OCI-LY1 (cell line): ENCODE results near the gene WNT9A.

Experiments used
- H2AFZ ChIP-seq: fragments of 200-600 bp; sonication (generic), shearing (Covaris generic); 2 replicates; pipeline ENCODE4 v1.6.0; 2014; ENCODE audit warnings: antibody characterized with exemption, mild to moderate bottlenecking, low read length
- H3F3A ChIP-seq: fragments of 200-600 bp; sonication (generic), shearing (Covaris generic); 2 replicates; pipeline ENCODE4 v1.6.0; 2014; ENCODE audit warnings: mild to moderate bottlenecking, antibody characterized with exemption, low read length, moderate library complexity; ENCODE audit not compliant: insufficient read depth
- H3K27ac ChIP-seq: fragments of 200-600 bp; sonication (generic); 2 replicates; pipeline ENCODE4 v1.5.1; 2014; ENCODE audit warnings: low read length, mixed run types, mild to moderate bottlenecking, low read depth; ENCODE audit not compliant: poor library complexity, severe bottlenecking
- H3K27me3 ChIP-seq: fragments of 200-600 bp; sonication (generic); 2 replicates; pipeline ENCODE4 v1.6.0; 2014; ENCODE audit warnings: antibody characterized with exemption, mild to moderate bottlenecking, low read length, moderate library complexity; ENCODE audit not compliant: insufficient read depth
- H3K36me3 ChIP-seq: fragments of 200-600 bp; sonication (generic); 2 replicates; pipeline ENCODE4 v1.6.1; 2014; ENCODE audit warnings: mild to moderate bottlenecking, antibody characterized with exemption, low read length, moderate library complexity, mixed read lengths; ENCODE audit not compliant: insufficient read depth
- H3K4me1 ChIP-seq: fragments of 200-600 bp; sonication (generic); 2 replicates; pipeline ENCODE4 v1.5.1; 2014; ENCODE audit warnings: mild to moderate bottlenecking, low read length, moderate library complexity; ENCODE audit not compliant: insufficient read depth, severe bottlenecking
- H3K4me2 ChIP-seq: fragments of 200-600 bp; sonication (generic), shearing (Covaris generic); 2 replicates; pipeline ENCODE4 v1.6.1; 2014; ENCODE audit warnings: low read length
- H3K4me3 ChIP-seq: fragments of 200-600 bp; sonication (generic); 2 replicates; pipeline ENCODE4 v1.5.1; 2014; ENCODE audit warnings: low read length, low read depth, mild to moderate bottlenecking, mixed read lengths; ENCODE audit not compliant: poor library complexity, severe bottlenecking
- H3K79me2 ChIP-seq: fragments of 200-600 bp; shearing (Covaris generic); 2 replicates; pipeline ENCODE4 v1.6.1; 2016; ENCODE audit warnings: mixed run types, low read length, mixed read lengths; ENCODE audit not compliant: insufficient read depth
- H3K9ac ChIP-seq: fragments of 200-600 bp; sonication (generic), shearing (Covaris generic); 2 replicates; pipeline ENCODE4 v1.6.1; 2014; ENCODE audit warnings: mild to moderate bottlenecking, low read length, mixed read lengths
- H3K9me2 ChIP-seq: fragments of 200-600 bp; sonication (generic), shearing (Covaris generic); 2 replicates; pipeline ENCODE4 v1.6.1; 2014; ENCODE audit warnings: low read depth, mild to moderate bottlenecking, low read length, mixed read lengths
- H3K9me3 ChIP-seq: fragments of 200-600 bp; shearing (Covaris generic); 2 replicates; pipeline ENCODE4 v1.6.1; 2014; ENCODE audit warnings: low read length, mixed read lengths
- H4K20me1 ChIP-seq: fragments of 200-600 bp; sonication (generic), shearing (Covaris generic); 2 replicates; pipeline ENCODE4 v1.6.0; 2016; ENCODE audit warnings: mild to moderate bottlenecking, low read length; ENCODE audit not compliant: insufficient read depth
- CTCF ChIP-seq: fragments of 200-600 bp; sonication (generic), shearing (Covaris generic); IDR thresholded peaks from 2 replicates; pipeline ENCODE4 v1.5.1; 2017; ENCODE audit warnings: mild to moderate bottlenecking, antibody characterized with exemption, low read length, moderate library complexity, mixed read lengths
- EZH2 ChIP-seq: fragments of 200-600 bp; sonication (generic), shearing (Covaris generic); IDR thresholded peaks from 2 replicates; pipeline ENCODE4 v1.8.0; 2017; ENCODE audit warnings: borderline replicate concordance, mixed run types, mild to moderate bottlenecking, antibody characterized with exemption, low read length, moderate library complexity, mixed read lengths

WNT9A gene

GRCh38 chr1:227892489-227893299 lies 55.0 kb downstream of the WNT9A start:
- no peaks in the 10 kb centered on the region for H3F3A ChIP-seq
- H3K9me3 ChIP-seq: no peaks in the 10 kb centered on the region
- no peaks in the 10 kb centered on the region for H3K36me3 ChIP-seq
- H3K4me2 ChIP-seq: no peak overlapping the region
- no peak overlapping the region for H3K4me3 ChIP-seq
- no peaks in the 10 kb centered on the region for H3K79me2 ChIP-seq
- no peaks in the 10 kb centered on the region for H3K9me2 ChIP-seq
- H3K9ac ChIP-seq: no peak overlapping the region
- H4K20me1 ChIP-seq: no peaks in the 10 kb centered on the region
- no peak overlapping the region for H2AFZ ChIP-seq
- no peaks in the 10 kb centered on the region for H3K4me1 ChIP-seq
- TF ChIP-seq EZH2 (no peak), CTCF (no peak)
- H3K27ac ChIP-seq: no peak overlapping the region
- no peaks in the 10 kb centered on the region for H3K27me3 ChIP-seq

- Histone ChIP-seq H4K20me1 (no peaks in the 10 kb centered on the region), H3K9me3 (no peaks in the 10 kb centered on the region), H3K36me3 (no peaks in the 10 kb centered on the region), H3K4me3 (no peak overlapping the region), H2AFZ (no peak overlapping the region), H3K27ac (no peak overlapping the region), H3K9ac (no peak overlapping the region), H3K79me2 (no peaks in the 10 kb centered on the region), H3K4me2 (no peak overlapping the region), H3K4me1 (no peaks in the 10 kb centered on the region), H3K27me3 (no peaks in the 10 kb centered on the region), H3K9me2 (no peaks in the 10 kb centered on the region), H3F3A (no peaks in the 10 kb centered on the region)
- TF ChIP-seq CTCF: no peak
- no peak for TF ChIP-seq EZH2
These were observed 55.7 kb downstream of the WNT9A start for GRCh38 chr1:227891955-227892488.

- Histone ChIP-seq H3K9me2 (no peaks in the 10 kb centered on the region), H3K4me1 (no peaks in the 10 kb centered on the region), H3K27ac (no peak overlapping the region), H3K36me3 (no peaks in the 10 kb centered on the region), H4K20me1 (no peaks in the 10 kb centered on the region), H3K4me3 (no peak overlapping the region), H3K9ac (no peak overlapping the region), H2AFZ (no peak overlapping the region), H3K4me2 (no peak overlapping the region), H3F3A (no peaks in the 10 kb centered on the region), H3K9me3 (no peaks in the 10 kb centered on the region), H3K27me3 (no peaks in the 10 kb centered on the region), H3K79me2 (no peaks in the 10 kb centered on the region)
- TF ChIP-seq CTCF: no peak
- no peak for TF ChIP-seq EZH2
These were observed 56.3 kb downstream of the WNT9A start for GRCh38 chr1:227891223-227891954.
